Posterior vena cava (tissue), 2 donors: Measurements from ENCODE around the gene ZNF775. TPM values are rescaled to one million over a fixed set of nuclear protein-coding genes. Genes with fewer than 3 reads are reported as not detected.

Experiments used
- total RNA-seq, 2 donors: library from RNA; stranded (reverse); fragmentation: NEBNext Ultra II Directional; extraction: Animal tissue kit (Norgen Biotek cat#: 25700); gene quantifications; one replicate each; pipeline ENCODE4 v1.2.1, GENCODE V29; 2021
- donor health status: DM: yes; HTN: yes; CAD: no.
- donor health status: DM: yes; HTN: yes; CAD: no.

The ZNF775 gene
- total RNA-seq, 2 donors from 2014 or later, result 4.6 to 5.0 TPM

Other genes starting within 250 kb of the ZNF775 start
- gene LRRC61, start 56.0 kb upstream of the ZNF775 start, total RNA-seq, result 1 to 10 TPM; 2.2 to 2.6 TPM
- 1 to 10 TPM in 1 of 2 donors, under 1 TPM in 1; 1.00 to 1.7 TPM for gene ACTR3C, start 55.8 kb upstream of the ZNF775 start, total RNA-seq
- gene RARRES2, start 37.7 kb upstream of the ZNF775 start, total RNA-seq, result 100 to 1,000 TPM; 123 to 153 TPM
- gene REPIN1, start 10.5 kb upstream of the ZNF775 start, total RNA-seq, result 10 to 100 TPM; 48.9 to 50.5 TPM
- 10 to 100 TPM; 12.9 to 15.4 TPM for gene GIMAP8, start 71.3 kb downstream of the ZNF775 start, total RNA-seq
- 10 to 100 TPM; 23.5 to 23.8 TPM for gene GIMAP7, start 135.5 kb downstream of the ZNF775 start, total RNA-seq
- 10 to 100 TPM; 30.1 to 40.4 TPM for gene GIMAP4, start 188.1 kb downstream of the ZNF775 start, total RNA-seq